HEK293 (cell line): ENCODE measurements around the gene ITPRIPL2.

Source experiments
- CTCF ChIA-PET: fragments of 350-600 bp; formaldehyde crosslinking; extraction: SDS; loops from one replicate; lab custom pipeline; 2021; ENCODE audit warnings: antibody characterized with exemption; lab: Yijun Ruan, JAX
- POLR2A ChIA-PET: fragments of 300-600 bp; formaldehyde crosslinking; extraction: SDS; loops from one replicate; lab custom pipeline; 2020; ENCODE audit warnings: antibody characterized with exemption, inconsistent platforms; lab: Yijun Ruan, JAX
- H3K27ac ChIP-seq: fragments of 200-500 bp; sonication (Bioruptor generic); 2 replicates; pipeline ENCODE4 v1.5.1; 2014; ENCODE audit warnings: low read depth, low read length, control low read depth, inconsistent platforms; ENCODE audit errors: extremely low read depth
- H3K36me3 ChIP-seq, 2 experiments: fragments of 200-500 bp in 1 of 2; sonication (Bioruptor generic) in 1 of 2; 1 replicate in 1 of 2; 2 replicates in 1 of 2; pipeline ENCODE4 v1.5.1; 2014 to 2017; ENCODE audit warnings: inconsistent platforms in 2 of 2, low read length in 2 of 2; ENCODE audit not compliant: control insufficient read depth in 2 of 2, insufficient read depth in 1 of 2
- H3K4me1 ChIP-seq: fragments of 200-500 bp; sonication (Bioruptor generic); 2 replicates; pipeline ENCODE4 v1.5.1; 2014; ENCODE audit warnings: mild to moderate bottlenecking, low read length, inconsistent platforms; ENCODE audit not compliant: control insufficient read depth, insufficient read depth
- H3K4me3 ChIP-seq: 2 replicates; pipeline ENCODE4 v1.5.1; 2011; ENCODE audit warnings: low read depth, mild to moderate bottlenecking, control low read depth, low read length, moderate library complexity
- H3K9me3 ChIP-seq: fragments of 200-500 bp; sonication (Bioruptor generic); 2 replicates; pipeline ENCODE4 v1.5.1; 2014; ENCODE audit warnings: low read depth, low read length, inconsistent platforms; ENCODE audit not compliant: control insufficient read depth, insufficient read depth
- GLI4 ChIP-seq: fragments of 450-650 bp; formaldehyde crosslinking; IDR thresholded peaks from 2 replicates; pipeline ENCODE4 v1.5.1; 2016; ENCODE audit warnings: missing biosample characterization, missing genetic modification characterization
- SP2 ChIP-seq: fragments of 450-650 bp; formaldehyde crosslinking; IDR thresholded peaks from 2 replicates; pipeline ENCODE4 v1.5.1; 2016; ENCODE audit warnings: missing biosample characterization, missing genetic modification characterization
- ZBTB1 ChIP-seq: fragments of 450-650 bp; formaldehyde crosslinking; IDR thresholded peaks from 2 replicates; pipeline ENCODE4 v1.5.1; 2016; ENCODE audit warnings: missing biosample characterization, missing genetic modification characterization
- ZBTB7A ChIP-seq: fragments of 450-650 bp; formaldehyde crosslinking; IDR thresholded peaks from 2 replicates; pipeline ENCODE4 v1.5.1; 2016; ENCODE audit warnings: low read depth, missing biosample characterization, missing genetic modification characterization
- ZNF155 ChIP-seq: fragments of 450-650 bp; formaldehyde crosslinking; IDR thresholded peaks from 2 replicates; pipeline ENCODE4 v1.5.1; 2016; ENCODE audit warnings: missing biosample characterization, missing genetic modification characterization
- ZNF211 ChIP-seq: fragments of 450-650 bp; formaldehyde crosslinking; IDR thresholded peaks from 2 replicates; pipeline ENCODE4 v1.5.1; 2016; ENCODE audit warnings: low read depth, missing biosample characterization, missing genetic modification characterization
- ZNF341 ChIP-seq: fragments of 450-650 bp; formaldehyde crosslinking; IDR thresholded peaks from 2 replicates; pipeline ENCODE4; 2016; ENCODE audit warnings: low read depth, missing biosample characterization, missing genetic modification characterization
- ZNF394 ChIP-seq: fragments of 450-650 bp; formaldehyde crosslinking; IDR thresholded peaks from 2 replicates; pipeline ENCODE4 v1.5.1; 2016; ENCODE audit warnings: missing biosample characterization, missing genetic modification characterization, mild to moderate bottlenecking, moderate library complexity, borderline replicate concordance
- ZNF561 ChIP-seq: fragments of 450-650 bp; IDR thresholded peaks from 2 replicates; pipeline ENCODE4 v1.5.1; 2018; ENCODE audit warnings: missing biosample characterization, missing genetic modification characterization, borderline replicate concordance
- ZNF623 ChIP-seq: fragments of 450-650 bp; formaldehyde crosslinking; IDR thresholded peaks from 2 replicates; pipeline ENCODE4 v1.5.1; 2016; ENCODE audit warnings: missing biosample characterization, missing genetic modification characterization
- ZSCAN16 ChIP-seq: fragments of 450-650 bp; formaldehyde crosslinking; IDR thresholded peaks from 2 replicates; pipeline ENCODE4 v1.5.1; 2016; ENCODE audit warnings: missing biosample characterization, missing genetic modification characterization
- TF ChIP-seq, protein P1 (sequence below): fragments of 450-650 bp; formaldehyde crosslinking; IDR thresholded peaks from 2 replicates; pipeline ENCODE4 v1.5.1; 2016; ENCODE audit warnings: missing biosample characterization, missing genetic modification characterization
- TF ChIP-seq, protein P2 (sequence below): fragments of 450-650 bp; formaldehyde crosslinking; IDR thresholded peaks from 2 replicates; pipeline ENCODE4 v1.5.1; 2016; ENCODE audit warnings: missing biosample characterization, missing genetic modification characterization
- TF ChIP-seq, protein P3 (sequence below): fragments of 450-650 bp; formaldehyde crosslinking; IDR thresholded peaks from 2 replicates; pipeline ENCODE4 v1.5.1; 2016; ENCODE audit warnings: missing biosample characterization, missing genetic modification characterization
- TF ChIP-seq, protein P4 (sequence below): fragments of 450-650 bp; formaldehyde crosslinking; IDR thresholded peaks from 2 replicates; pipeline ENCODE4 v1.5.1; 2016; ENCODE audit warnings: missing biosample characterization, missing genetic modification characterization
- TF ChIP-seq, protein P5 (sequence below): fragments of 450-650 bp; IDR thresholded peaks from 2 replicates; pipeline ENCODE4 v1.5.1; 2018; ENCODE audit warnings: missing biosample characterization, mild to moderate bottlenecking, missing genetic modification characterization
- TF ChIP-seq, protein P6 (sequence below): fragments of 450-650 bp; formaldehyde crosslinking; IDR thresholded peaks from 2 replicates; pipeline ENCODE4 v1.5.1; 2017; ENCODE audit warnings: missing biosample characterization, missing genetic modification characterization

ITPRIPL2 gene

DNA sequence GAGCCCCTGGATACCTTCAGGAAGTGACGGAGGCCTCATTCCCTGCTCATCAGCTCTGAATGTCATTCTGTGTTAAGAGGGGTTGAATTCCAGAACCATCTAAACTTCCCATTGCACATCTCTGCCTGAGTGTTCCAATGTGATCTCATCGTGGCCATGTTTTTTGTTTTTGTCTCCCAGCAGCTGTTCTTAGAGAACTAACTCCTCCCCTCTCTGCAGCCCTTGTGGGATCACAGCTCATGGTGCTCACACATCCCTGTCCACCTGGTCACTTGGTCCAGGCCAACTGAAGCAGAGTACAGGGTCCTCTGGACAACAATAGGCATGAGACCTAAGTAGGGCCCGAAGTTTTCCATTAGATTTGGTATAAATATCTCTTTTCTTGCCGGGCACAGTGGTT, 48.3 kb downstream of the ITPRIPL2 start:
- TF ChIP-seq, protein P1, sequence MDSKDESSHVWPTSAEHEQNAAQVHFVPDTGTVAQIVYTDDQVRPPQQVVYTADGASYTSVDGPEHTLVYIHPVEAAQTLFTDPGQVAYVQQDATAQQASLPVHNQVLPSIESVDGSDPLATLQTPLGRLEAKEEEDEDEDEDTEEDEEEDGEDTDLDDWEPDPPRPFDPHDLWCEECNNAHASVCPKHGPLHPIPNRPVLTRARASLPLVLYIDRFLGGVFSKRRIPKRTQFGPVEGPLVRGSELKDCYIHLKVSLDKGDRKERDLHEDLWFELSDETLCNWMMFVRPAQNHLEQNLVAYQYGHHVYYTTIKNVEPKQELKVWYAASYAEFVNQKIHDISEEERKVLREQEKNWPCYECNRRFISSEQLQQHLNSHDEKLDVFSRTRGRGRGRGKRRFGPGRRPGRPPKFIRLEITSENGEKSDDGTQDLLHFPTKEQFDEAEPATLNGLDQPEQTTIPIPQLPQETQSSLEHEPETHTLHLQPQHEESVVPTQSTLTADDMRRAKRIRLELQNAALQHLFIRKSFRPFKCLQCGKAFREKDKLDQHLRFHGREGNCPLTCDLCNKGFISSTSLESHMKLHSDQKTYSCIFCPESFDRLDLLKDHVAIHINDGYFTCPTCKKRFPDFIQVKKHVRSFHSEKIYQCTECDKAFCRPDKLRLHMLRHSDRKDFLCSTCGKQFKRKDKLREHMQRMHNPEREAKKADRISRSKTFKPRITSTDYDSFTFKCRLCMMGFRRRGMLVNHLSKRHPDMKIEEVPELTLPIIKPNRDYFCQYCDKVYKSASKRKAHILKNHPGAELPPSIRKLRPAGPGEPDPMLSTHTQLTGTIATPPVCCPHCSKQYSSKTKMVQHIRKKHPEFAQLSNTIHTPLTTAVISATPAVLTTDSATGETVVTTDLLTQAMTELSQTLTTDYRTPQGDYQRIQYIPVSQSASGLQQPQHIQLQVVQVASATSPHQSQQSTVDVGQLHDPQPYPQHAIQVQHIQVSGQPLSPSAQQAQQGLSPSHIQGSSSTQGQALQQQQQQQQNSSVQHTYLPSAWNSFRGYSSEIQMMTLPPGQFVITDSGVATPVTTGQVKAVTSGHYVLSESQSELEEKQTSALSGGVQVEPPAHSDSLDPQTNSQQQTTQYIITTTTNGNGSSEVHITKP = peak; percentile 76; the same call in 1 of the 2 replicates
- no peak for TF ChIP-seq ZNF623 (tag by site-specific recombination)
- TF ChIP-seq ZNF394 (tag by site-specific recombination) = no peak
- no peak for TF ChIP-seq ZBTB7A (tag by site-specific recombination)
- TF ChIP-seq, protein P2, sequence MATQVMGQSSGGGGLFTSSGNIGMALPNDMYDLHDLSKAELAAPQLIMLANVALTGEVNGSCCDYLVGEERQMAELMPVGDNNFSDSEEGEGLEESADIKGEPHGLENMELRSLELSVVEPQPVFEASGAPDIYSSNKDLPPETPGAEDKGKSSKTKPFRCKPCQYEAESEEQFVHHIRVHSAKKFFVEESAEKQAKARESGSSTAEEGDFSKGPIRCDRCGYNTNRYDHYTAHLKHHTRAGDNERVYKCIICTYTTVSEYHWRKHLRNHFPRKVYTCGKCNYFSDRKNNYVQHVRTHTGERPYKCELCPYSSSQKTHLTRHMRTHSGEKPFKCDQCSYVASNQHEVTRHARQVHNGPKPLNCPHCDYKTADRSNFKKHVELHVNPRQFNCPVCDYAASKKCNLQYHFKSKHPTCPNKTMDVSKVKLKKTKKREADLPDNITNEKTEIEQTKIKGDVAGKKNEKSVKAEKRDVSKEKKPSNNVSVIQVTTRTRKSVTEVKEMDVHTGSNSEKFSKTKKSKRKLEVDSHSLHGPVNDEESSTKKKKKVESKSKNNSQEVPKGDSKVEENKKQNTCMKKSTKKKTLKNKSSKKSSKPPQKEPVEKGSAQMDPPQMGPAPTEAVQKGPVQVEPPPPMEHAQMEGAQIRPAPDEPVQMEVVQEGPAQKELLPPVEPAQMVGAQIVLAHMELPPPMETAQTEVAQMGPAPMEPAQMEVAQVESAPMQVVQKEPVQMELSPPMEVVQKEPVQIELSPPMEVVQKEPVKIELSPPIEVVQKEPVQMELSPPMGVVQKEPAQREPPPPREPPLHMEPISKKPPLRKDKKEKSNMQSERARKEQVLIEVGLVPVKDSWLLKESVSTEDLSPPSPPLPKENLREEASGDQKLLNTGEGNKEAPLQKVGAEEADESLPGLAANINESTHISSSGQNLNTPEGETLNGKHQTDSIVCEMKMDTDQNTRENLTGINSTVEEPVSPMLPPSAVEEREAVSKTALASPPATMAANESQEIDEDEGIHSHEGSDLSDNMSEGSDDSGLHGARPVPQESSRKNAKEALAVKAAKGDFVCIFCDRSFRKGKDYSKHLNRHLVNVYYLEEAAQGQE = no peak
- peak; percentile 50; the same call in 1 of the 2 replicates for TF ChIP-seq ZNF341 (tag by site-specific recombination)
- TF ChIP-seq GLI4 (tag by site-specific recombination) = no peak
- TF ChIP-seq, protein P3, sequence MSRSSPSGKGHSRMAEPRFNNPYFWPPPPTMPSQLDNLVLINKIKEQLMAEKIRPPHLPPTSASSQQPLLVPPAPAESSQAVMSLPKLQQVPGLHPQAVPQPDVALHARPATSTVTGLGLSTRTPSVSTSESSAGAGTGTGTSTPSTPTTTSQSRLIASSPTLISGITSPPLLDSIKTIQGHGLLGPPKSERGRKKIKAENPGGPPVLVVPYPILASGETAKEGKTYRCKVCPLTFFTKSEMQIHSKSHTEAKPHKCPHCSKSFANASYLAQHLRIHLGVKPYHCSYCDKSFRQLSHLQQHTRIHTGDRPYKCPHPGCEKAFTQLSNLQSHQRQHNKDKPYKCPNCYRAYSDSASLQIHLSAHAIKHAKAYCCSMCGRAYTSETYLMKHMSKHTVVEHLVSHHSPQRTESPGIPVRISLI (tag by site-specific recombination) = no peak
- no peak for TF ChIP-seq ZSCAN16
- CTCF ChIA-PET = interaction anchor here (1.1 kb wide), 1 partner anchor 75 kb away, joined by 4 read pairs; no protein-coding TSS in a partner anchor
- no peaks in the 10 kb centered on the region for H3K36me3 ChIP-seq
- POLR2A ChIA-PET = no interaction called here
- no peak overlapping the region for H3K4me3 ChIP-seq
- no peak overlapping the region for H3K27ac ChIP-seq
- no peaks in the 10 kb centered on the region for H3K9me3 ChIP-seq
- H3K4me1 ChIP-seq = no peaks in the 10 kb centered on the region

DNA sequence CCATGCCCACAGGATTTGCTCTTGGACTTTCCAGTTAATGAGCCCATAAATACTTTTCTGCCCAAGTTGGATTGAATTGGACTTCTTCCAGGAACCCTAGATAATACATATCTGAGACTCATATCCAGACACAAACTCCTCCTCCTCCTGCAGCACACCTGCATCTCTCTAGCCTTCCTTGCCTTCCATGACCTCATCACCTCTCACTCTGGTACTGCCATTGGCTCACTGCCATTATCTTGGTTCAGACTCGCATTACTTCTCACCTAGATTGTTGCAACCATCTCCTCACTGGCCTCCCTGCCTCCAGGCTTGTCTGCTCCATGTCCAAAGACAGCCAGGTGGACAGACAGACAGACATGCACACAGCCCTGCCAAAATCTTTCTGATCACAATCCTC, 49.5 kb downstream of the ITPRIPL2 start:
- no peak overlapping the region for H3K27ac ChIP-seq
- no peaks in the 10 kb centered on the region for H3K9me3 ChIP-seq
- CTCF ChIA-PET = interaction anchor here (0.6 to 1.1 kb wide), 5 partner anchors 16 to 142 kb away, joined by 3 to 6 read pairs (median 4); no protein-coding TSS in a partner anchor
- H3K36me3 ChIP-seq = no peaks in the 10 kb centered on the region
- no peak overlapping the region for H3K4me3 ChIP-seq
- TF ChIP-seq, protein P4, sequence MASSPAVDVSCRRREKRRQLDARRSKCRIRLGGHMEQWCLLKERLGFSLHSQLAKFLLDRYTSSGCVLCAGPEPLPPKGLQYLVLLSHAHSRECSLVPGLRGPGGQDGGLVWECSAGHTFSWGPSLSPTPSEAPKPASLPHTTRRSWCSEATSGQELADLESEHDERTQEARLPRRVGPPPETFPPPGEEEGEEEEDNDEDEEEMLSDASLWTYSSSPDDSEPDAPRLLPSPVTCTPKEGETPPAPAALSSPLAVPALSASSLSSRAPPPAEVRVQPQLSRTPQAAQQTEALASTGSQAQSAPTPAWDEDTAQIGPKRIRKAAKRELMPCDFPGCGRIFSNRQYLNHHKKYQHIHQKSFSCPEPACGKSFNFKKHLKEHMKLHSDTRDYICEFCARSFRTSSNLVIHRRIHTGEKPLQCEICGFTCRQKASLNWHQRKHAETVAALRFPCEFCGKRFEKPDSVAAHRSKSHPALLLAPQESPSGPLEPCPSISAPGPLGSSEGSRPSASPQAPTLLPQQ (tag by site-specific recombination) = no peak
- TF ChIP-seq ZNF561 (tag by site-specific recombination) = no peak
- TF ChIP-seq ZNF155 (tag by site-specific recombination) = no peak
- TF ChIP-seq ZBTB1 = no peak
- TF ChIP-seq ZNF211 (tag by site-specific recombination) = no peak
- no peak for TF ChIP-seq SP2 (tag by site-specific recombination)
- TF ChIP-seq, protein P5, sequence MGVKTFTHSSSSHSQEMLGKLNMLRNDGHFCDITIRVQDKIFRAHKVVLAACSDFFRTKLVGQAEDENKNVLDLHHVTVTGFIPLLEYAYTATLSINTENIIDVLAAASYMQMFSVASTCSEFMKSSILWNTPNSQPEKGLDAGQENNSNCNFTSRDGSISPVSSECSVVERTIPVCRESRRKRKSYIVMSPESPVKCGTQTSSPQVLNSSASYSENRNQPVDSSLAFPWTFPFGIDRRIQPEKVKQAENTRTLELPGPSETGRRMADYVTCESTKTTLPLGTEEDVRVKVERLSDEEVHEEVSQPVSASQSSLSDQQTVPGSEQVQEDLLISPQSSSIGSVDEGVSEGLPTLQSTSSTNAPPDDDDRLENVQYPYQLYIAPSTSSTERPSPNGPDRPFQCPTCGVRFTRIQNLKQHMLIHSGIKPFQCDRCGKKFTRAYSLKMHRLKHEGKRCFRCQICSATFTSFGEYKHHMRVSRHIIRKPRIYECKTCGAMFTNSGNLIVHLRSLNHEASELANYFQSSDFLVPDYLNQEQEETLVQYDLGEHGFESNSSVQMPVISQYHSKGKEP (tag by site-specific recombination) = no peak
- TF ChIP-seq, protein P6, sequence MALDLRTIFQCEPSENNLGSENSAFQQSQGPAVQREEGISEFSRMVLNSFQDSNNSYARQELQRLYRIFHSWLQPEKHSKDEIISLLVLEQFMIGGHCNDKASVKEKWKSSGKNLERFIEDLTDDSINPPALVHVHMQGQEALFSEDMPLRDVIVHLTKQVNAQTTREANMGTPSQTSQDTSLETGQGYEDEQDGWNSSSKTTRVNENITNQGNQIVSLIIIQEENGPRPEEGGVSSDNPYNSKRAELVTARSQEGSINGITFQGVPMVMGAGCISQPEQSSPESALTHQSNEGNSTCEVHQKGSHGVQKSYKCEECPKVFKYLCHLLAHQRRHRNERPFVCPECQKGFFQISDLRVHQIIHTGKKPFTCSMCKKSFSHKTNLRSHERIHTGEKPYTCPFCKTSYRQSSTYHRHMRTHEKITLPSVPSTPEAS (tag by site-specific recombination) = no peak
- H3K4me1 ChIP-seq = no peaks in the 10 kb centered on the region
- POLR2A ChIA-PET = no interaction called here
